Small intestine (tissue), 7 donors: ENCODE data around the gene AURKAIP1. TPM values are rescaled to one million over a fixed set of nuclear protein-coding genes. Genes with fewer than 3 reads are reported as not detected.

Source experiments
- DNase-seq, 2 donors: peaks; one replicate each; pipeline versions ENCODE4 v3.0.0 to v3.0.0-alpha.2; 2013
- FAIRE-seq: peaks from 2 replicates; lab custom pipeline; 2012; peaks lifted over from hg19 to GRCh38; lab: Jason Lieb, UNC
- H3K27ac ChIP-seq, 3 donors: one replicate each; pipeline ENCODE4 v1.5.1; 2013; ENCODE audit warnings: low read length in 2 of 3, mild to moderate bottlenecking in 2 of 3, control low read depth in 1 of 3, inconsistent platforms in 1 of 3, low read depth in 1 of 3, moderate library complexity in 1 of 3
- H3K27me3 ChIP-seq, 3 donors: one replicate each; pipeline ENCODE4 v1.6.1; 2013; ENCODE audit warnings: low read length in 3 of 3, inconsistent platforms in 1 of 3; ENCODE audit not compliant: control insufficient read depth in 3 of 3, insufficient read depth in 3 of 3
- H3K36me3 ChIP-seq, 3 donors: one replicate each; pipeline ENCODE4 v1.6.1; 2013; ENCODE audit warnings: low read length in 3 of 3, inconsistent platforms in 1 of 3, low read depth in 1 of 3, mild to moderate bottlenecking in 1 of 3, moderate library complexity in 1 of 3; ENCODE audit not compliant: control insufficient read depth in 3 of 3, insufficient read depth in 2 of 3
- H3K4me1 ChIP-seq, 3 donors: one replicate each; pipeline ENCODE4 v1.6.1; 2013; ENCODE audit warnings: low read length in 2 of 3, inconsistent platforms in 1 of 3, low read depth in 1 of 3, mild to moderate bottlenecking in 1 of 3, moderate library complexity in 1 of 3; ENCODE audit not compliant: control insufficient read depth in 3 of 3, insufficient read depth in 2 of 3
- H3K4me3 ChIP-seq, 3 donors: one replicate each; pipeline ENCODE4 v1.5.1; 2013; ENCODE audit warnings: low read length in 3 of 3, control low read depth in 1 of 3, inconsistent platforms in 1 of 3, low read depth in 1 of 3, mild to moderate bottlenecking in 1 of 3, moderate library complexity in 1 of 3
- H3K9me3 ChIP-seq, 2 donors: one replicate each; pipeline ENCODE4 v1.6.1; 2013; ENCODE audit warnings: low read depth in 1 of 2, low read length in 1 of 2; ENCODE audit not compliant: control insufficient read depth in 2 of 2, insufficient read depth in 1 of 2
- WGBS, 3 donors: extraction: QIAGEN DNeasy Blood & Tissue Kit; methylation state at CpG; one replicate each; pipeline ENCODE4 v1.1.7; 2013; 5-methylcytosine and 5-hydroxymethylcytosine counted together
- polyA plus RNA-seq, 4 donors: library from polyadenylated mRNA; stranded (reverse) in 3 of 4; unstranded in 1 of 4; fragments of 200-250 nt in 3 of 4; fragments of 120-200 nt in 1 of 4; gene quantifications; one replicate each; pipeline versions ENCODE4 v1.2.1 to v1.2.3, GENCODE V29; 2013
- donor health status: healthy with polysubstance abuse.
- donor health status: control.
- donor health status: control.
- donor health status: Bipolar disorder and iron deficiency.
- donor health status: healthy.

The AURKAIP1 gene
- polyA plus RNA-seq, 4 donors = 88.1 to 382 (median 297) TPM

DNA sequence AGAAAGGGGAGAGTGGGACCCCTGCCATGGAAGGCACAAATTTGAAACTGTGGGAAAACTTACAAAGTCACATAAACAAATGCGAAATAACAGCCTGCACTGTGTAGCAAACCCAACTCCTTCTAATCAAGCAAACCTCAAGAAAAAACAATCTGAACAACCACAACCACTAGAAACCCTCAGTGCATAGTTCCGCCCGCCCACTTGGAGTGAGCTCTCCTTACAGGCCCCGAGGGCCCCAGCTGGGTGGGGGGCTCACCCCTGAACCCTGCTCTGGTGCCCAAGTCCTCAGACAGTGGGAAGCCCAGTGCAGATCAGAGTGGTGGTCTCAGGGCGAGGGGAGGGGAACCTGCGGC, 15.7 kb downstream of the AURKAIP1 start:
- H3K27me3 ChIP-seq = peaks cover 0 to 8% (median 4%) of the 10 kb centered on the region in 3 donors
- no peak for FAIRE-seq
- no peaks in the 10 kb centered on the region for H3K9me3 ChIP-seq
- WGBS, 3 donors = 56 to 64% (median 60%) methylated on average over 6 of the region's 6 CpGs
- H3K4me1 ChIP-seq = peaks cover 0 to 47% (median 0%) of the 10 kb centered on the region in 3 donors
- H3K36me3 ChIP-seq = peaks cover 0 to 11% (median 0%) of the 10 kb centered on the region in 3 donors
- peak overlapping the region in 1 of 3 donors; percentile 84 for H3K4me3 ChIP-seq
- peak overlapping the region in 2 of 3 donors; percentile 89 to 97 for H3K27ac ChIP-seq
- DNase-seq = no peak

DNA sequence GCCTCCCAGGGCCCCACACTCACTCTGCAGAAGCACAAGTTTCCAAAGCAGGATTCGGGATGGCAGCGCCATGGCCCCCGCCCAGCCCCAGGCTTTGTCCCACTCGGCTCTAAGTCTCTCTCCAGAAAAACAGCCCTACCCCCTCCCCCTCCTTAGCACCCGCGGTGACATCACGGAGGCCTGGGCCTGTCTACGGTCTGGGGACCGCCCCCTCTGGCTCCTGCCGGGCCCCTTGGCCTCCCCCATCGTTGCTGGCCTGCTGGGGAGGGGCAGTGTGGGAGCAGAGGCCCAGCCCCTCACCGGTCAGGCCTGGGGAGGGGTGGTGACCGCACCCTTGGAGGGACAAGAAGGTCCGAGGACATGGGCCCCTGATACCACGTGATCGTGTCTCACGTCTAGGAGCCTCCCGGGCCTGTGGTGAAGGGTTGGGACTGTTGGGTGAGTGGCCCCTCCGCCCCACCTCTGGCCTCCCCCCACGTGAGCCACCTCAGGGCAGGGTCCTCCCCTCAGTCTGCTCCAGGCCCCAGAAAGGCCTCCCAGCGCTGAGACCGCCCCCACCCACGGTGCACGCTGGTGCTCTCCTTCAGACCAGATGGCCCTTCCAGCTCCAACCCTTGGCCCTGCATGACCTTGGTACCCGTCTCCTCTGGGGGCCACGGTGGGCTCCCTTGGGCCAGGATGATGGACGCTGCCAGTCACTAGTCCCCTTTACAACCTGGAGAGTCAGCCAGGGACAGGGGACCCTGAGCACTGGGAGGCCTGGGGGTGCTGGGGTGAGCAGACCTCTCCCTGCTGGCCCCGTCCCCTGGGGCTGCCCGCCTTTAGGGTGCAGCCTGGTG, 16.4 kb downstream of the AURKAIP1 start, which contains the start of gene MXRA8:
Gene MXRA8 (minus strand): TSS at position 123 of the 839 bp plus-strand sequence. CDS start 51 bp downstream, at position 72.
- WGBS, 3 donors = 11 to 23% (median 20%) methylated on average over 26 to 29 of the region's 29 CpGs
- H3K4me1 ChIP-seq = peaks cover 0 to 53% (median 0%) of the 10 kb centered on the region in 3 donors
- H3K4me3 ChIP-seq = peak within 1 kb of the TSS in 2 of 3 donors; percentile 20 to 84
- peaks cover 0 to 10% (median 5%) of the 10 kb centered on the region in 3 donors for H3K27me3 ChIP-seq
- FAIRE-seq (no peak), DNase-seq (peak in 1 of 2 donors; percentile 95)
- H3K27ac ChIP-seq = peak within 1 kb of the TSS; percentile 47 to 97 (median 89)
- H3K9me3 ChIP-seq = no peaks in the 10 kb centered on the region
- peaks cover 0 to 17% (median 0%) of the 10 kb centered on the region in 3 donors for H3K36me3 ChIP-seq

DNA sequence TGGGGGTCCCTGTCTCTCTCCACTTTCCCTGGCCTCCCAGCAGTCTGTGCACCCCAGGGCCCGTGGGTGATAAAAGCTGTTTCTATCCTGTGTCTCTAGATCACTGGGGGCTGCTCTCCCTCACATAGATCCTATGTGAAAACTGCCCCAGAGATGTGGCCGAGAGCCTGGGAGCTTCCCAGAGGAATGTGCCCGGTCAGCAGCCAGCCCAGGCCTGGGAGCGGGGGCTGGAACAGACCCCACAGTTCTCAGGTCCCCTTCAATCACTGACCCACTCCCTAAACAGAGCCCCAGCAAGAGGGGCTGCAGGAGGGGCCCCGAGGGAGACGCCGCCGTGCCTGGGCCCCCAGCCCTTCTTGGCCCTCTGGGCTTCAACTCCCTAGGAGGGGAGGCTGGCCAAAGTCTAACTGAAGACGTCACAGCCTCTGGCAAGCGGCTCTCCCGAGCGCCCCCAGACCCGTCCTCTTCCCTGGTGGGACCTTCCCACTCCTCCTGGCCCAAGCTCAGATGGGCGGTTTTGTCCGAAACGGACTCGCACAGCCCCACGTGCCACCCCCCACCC, 17.1 kb downstream of the AURKAIP1 start:
- H3K4me1 ChIP-seq = peaks cover 0 to 60% (median 0%) of the 10 kb centered on the region in 3 donors
- 15 to 26% (median 18%) methylated on average over 14 to 18 of the region's 18 CpGs for WGBS, 3 donors

DNA sequence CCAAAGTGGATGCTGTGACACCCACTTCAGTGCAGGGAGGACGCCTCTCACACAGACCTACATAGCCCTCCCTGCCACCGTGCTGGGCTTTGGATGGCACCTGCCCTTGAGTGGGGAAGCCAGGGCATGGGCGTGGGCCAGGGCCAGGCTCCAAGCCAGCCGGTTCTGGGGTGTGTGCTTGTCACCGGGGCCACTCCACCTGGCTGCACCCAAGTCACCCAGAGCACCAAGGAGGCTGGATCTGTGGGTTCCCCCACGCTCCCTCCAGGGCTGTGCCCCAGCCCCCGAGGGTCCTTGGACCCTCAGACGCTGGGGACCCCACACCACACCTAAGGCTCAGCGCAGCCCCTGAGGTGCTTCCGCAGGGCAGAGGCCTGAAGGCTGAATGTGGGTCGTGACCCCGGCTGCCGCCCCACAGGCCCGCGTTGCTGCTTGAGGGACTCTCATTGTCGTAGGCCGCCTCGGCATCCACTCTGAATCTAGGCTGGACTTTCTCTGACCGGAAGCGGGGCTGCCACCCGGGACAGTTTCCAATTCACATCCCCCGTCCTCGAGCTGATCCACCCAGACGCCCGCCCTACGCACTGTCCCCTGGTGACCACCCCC, 18.1 kb downstream of the AURKAIP1 start:
- Histone ChIP-seq H3K27me3 (peaks cover 0 to 10% (median 5%) of the 10 kb centered on the region in 3 donors), H3K27ac (peak overlapping the region in 2 of 3 donors; percentile 60 to 97), H3K36me3 (peaks cover 0 to 35% (median 0%) of the 10 kb centered on the region in 3 donors), H3K9me3 (no peaks in the 10 kb centered on the region), H3K4me1 (peaks cover 0 to 63% (median 0%) of the 10 kb centered on the region in 3 donors), H3K4me3 (peak overlapping the region in 1 of 3 donors; percentile 84)
- WGBS, 3 donors = 35 to 46% (median 43%) methylated on average over 22 to 26 of the region's 26 CpGs
- FAIRE-seq (no peak), DNase-seq (peak in 1 of 2 donors; percentile 50)

More for the DNA sequence above, 17.1 kb downstream of the AURKAIP1 start:
- peaks cover 0 to 24% (median 0%) of the 10 kb centered on the region in 3 donors for H3K36me3 ChIP-seq
- peaks cover 0 to 10% (median 5%) of the 10 kb centered on the region in 3 donors for H3K27me3 ChIP-seq
- FAIRE-seq (no peak), DNase-seq (peak in 1 of 2 donors; percentile 80)
- peak overlapping the region in 2 of 3 donors; percentile 20 to 84 for H3K4me3 ChIP-seq
- H3K9me3 ChIP-seq = no peaks in the 10 kb centered on the region
- H3K27ac ChIP-seq = peak overlapping the region; percentile 47 to 97 (median 89)

DNA sequence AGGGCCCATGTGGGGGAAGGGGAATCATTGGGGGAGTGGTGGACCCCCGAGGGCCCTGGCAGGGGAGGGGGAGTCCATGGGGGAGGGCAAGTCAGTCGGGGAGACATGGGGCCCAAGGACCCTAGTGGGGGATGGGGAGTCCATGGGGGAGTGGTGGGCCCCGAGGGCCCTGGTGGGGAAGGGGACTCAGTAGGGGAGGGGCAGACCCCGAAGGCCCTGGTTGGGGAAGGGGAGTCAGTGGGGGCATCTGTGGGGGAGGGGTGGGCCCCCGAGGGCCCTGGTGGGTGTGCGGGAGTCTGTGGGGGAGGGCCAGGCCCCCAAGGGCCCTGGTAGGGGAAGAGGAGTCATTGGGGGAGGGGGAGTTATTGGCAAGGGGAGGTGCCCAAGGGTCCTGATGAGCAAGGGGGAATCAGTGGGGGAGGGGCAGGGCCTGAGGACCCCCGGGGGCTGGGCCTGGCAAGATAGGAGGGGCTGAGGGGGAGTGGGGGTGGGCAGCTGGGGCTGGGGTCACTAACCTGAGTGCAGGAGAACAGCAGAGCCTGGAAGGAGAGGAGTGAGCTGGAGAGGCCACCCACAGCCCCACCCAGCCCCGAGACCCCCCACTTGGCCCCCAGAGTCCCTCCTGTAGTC, 18.7 kb downstream of the AURKAIP1 start:
- no peak for DNase-seq
- peaks cover 0 to 62% (median 0%) of the 10 kb centered on the region in 3 donors for H3K4me1 ChIP-seq
- H3K4me3 ChIP-seq = peak overlapping the region in 1 of 3 donors; percentile 84
- FAIRE-seq = no peak
- peak overlapping the region in 2 of 3 donors; percentile 60 to 97 for H3K27ac ChIP-seq
- H3K9me3 ChIP-seq = no peaks in the 10 kb centered on the region
- WGBS, 3 donors = 18 to 41% (median 27%) methylated on average over 5 to 8 of the region's 8 CpGs
- H3K36me3 ChIP-seq = peaks cover 0 to 41% (median 0%) of the 10 kb centered on the region in 3 donors
- peaks cover 0 to 10% (median 5%) of the 10 kb centered on the region in 3 donors for H3K27me3 ChIP-seq

DNA sequence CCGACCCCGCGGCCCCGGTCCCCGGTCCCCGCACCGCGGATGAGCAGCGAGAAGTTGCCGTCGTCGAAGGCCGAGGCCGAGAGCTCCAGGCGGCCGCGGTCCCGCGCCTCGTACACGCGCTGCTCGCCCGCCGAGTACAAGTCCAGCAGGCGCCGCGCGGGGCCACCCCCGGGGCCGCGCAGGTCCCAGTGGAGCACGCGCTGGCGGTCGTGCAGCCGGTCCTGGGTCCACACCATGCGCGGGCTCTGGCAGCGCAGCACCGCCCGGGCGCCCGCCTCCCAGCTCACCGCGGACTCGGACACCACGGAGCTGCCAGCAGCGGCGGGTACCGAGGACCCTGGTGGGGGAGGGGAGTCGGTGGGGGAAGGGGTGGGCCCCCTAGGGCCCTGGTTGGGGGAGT, 19.6 kb downstream of the AURKAIP1 start:
- peak in 1 of 2 donors; percentile 79 for DNase-seq
- WGBS, 3 donors = 1 to 3% (median 1%) methylated on average over 37 to 52 of the region's 52 CpGs
- Histone ChIP-seq H3K36me3 (peaks cover 0 to 41% (median 0%) of the 10 kb centered on the region in 3 donors), H3K9me3 (no peaks in the 10 kb centered on the region), H3K4me3 (peak overlapping the region in 2 of 3 donors; percentile 12 to 18), H3K4me1 (peaks cover 0 to 60% (median 0%) of the 10 kb centered on the region in 3 donors), H3K27me3 (peaks cover 0 to 10% (median 5%) of the 10 kb centered on the region in 3 donors), H3K27ac (no peak overlapping the region)
- no peak for FAIRE-seq

DNA sequence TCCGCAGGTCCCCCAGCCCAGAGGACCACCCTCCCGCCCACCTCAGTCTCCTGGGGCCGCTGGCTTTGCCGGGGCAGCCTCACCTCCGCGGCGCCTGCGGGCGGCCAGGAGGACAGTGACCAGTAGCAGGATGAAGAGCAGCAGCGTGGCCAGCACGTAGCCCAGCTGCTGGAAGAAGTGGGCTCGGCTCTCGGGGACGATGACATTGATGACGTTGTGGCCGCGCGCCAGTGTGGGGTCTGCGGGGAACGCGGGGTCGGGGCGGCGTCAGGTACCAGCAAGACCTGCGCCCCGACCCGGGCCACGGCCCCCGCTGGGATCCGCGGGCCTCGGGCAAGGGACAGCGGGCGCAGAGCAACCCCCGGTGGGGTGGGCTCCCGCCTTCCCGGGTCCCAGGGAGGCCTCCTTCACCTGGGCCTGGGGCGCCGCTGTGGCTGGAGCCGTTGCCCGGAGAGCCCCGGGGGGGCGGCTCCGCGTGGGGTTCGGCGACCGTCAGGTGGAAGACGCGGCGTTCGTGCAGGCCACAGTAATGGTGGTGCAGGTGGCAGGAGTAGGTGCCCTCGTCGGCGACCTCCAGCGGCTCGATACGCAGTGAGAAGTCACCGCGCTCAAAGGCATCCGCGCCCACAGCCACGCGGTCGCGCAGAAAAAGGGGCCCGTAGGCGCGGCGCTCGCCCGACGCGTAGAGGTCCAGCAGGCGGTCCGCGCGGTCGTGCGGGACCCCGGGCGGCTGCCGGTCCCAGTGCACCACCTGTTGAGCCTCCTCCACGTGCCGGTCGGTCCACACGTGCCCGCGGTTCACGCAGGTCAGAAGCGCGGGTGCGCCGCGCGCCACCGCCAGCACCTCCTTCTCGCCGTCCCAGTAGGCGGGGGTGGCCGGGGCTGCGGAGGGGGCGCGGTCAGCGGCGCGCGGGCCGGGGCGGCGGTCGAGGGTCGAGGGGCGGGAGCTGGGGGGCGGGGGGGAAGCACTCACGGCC, 20.4 kb downstream of the AURKAIP1 start:
- H3K27me3 ChIP-seq = peaks cover 0 to 10% (median 5%) of the 10 kb centered on the region in 3 donors
- no peak for DNase-seq
- 25 to 40% (median 26%) methylated on average over 62 to 116 of the region's 116 CpGs for WGBS, 3 donors
- no peaks in the 10 kb centered on the region for H3K9me3 ChIP-seq
- no peak for FAIRE-seq
- H3K4me3 ChIP-seq = peak overlapping the region in 2 of 3 donors; percentile 12 to 18
- peaks cover 0 to 41% (median 0%) of the 10 kb centered on the region in 3 donors for H3K36me3 ChIP-seq
- H3K27ac ChIP-seq = no peak overlapping the region
- H3K4me1 ChIP-seq = peaks cover 0 to 51% (median 0%) of the 10 kb centered on the region in 3 donors
